HEK293 (cell line): ENCODE measurements around the gene DGKH.
A peak's percentile ranks its signal among the peaks of the same experiment; 100 is the strongest.

Experiments used
- GLI2 ChIP-seq: fragments of 450-650 bp; formaldehyde crosslinking; IDR thresholded peaks from 2 replicates; pipeline ENCODE4; 2017; ENCODE audit warnings: missing biosample characterization, missing genetic modification characterization, low read depth, borderline replicate concordance
- RBAK ChIP-seq: fragments of 450-650 bp; formaldehyde crosslinking; IDR thresholded peaks from 2 replicates; pipeline ENCODE4 v1.5.1; 2016; ENCODE audit warnings: missing biosample characterization, missing genetic modification characterization
- REPIN1 ChIP-seq: fragments of 450-650 bp; formaldehyde crosslinking; IDR thresholded peaks from 2 replicates; pipeline ENCODE4 v1.5.1; 2017; ENCODE audit warnings: missing biosample characterization, missing genetic modification characterization, low read depth
- SP7 ChIP-seq: fragments of 450-650 bp; formaldehyde crosslinking; IDR thresholded peaks from 2 replicates; pipeline ENCODE4 v1.5.1; 2016; ENCODE audit warnings: missing biosample characterization, missing genetic modification characterization
- YY1 ChIP-seq: fragments of 450-650 bp; formaldehyde crosslinking; IDR thresholded peaks from 2 replicates; pipeline ENCODE4 v1.5.1; 2018; ENCODE audit warnings: missing biosample characterization, missing genetic modification characterization
- ZBTB17 ChIP-seq: fragments of 450-650 bp; formaldehyde crosslinking; IDR thresholded peaks from 2 replicates; pipeline ENCODE4 v1.5.1; 2016; ENCODE audit warnings: missing biosample characterization, missing genetic modification characterization
- ZFHX2 ChIP-seq: fragments of 450-650 bp; formaldehyde crosslinking; conservative IDR thresholded peaks from 2 replicates; pipeline ENCODE4 v1.5.1; 2016; ENCODE audit warnings: missing biosample characterization, missing genetic modification characterization
- ZNF302 ChIP-seq: fragments of 450-650 bp; formaldehyde crosslinking; IDR thresholded peaks from 2 replicates; pipeline ENCODE4 v1.5.1; 2016; ENCODE audit warnings: missing biosample characterization, missing genetic modification characterization, low read depth
- ZNF391 ChIP-seq: fragments of 450-650 bp; formaldehyde crosslinking; IDR thresholded peaks from 2 replicates; pipeline ENCODE4 v1.5.1; 2016; ENCODE audit warnings: low read depth, missing biosample characterization, missing genetic modification characterization, borderline replicate concordance
- ZNF423 ChIP-seq: fragments of 450-650 bp; formaldehyde crosslinking; IDR thresholded peaks from 2 replicates; pipeline ENCODE4 v1.5.1; 2016; ENCODE audit warnings: missing biosample characterization, missing genetic modification characterization
- ZNF426 ChIP-seq: fragments of 450-650 bp; formaldehyde crosslinking; IDR thresholded peaks from 2 replicates; pipeline ENCODE4 v1.5.1; 2017; ENCODE audit warnings: missing biosample characterization, missing genetic modification characterization, mild to moderate bottlenecking, inconsistent platforms, moderate library complexity
- ZNF433 ChIP-seq: fragments of 450-650 bp; formaldehyde crosslinking; IDR thresholded peaks from 2 replicates; pipeline ENCODE4 v1.5.1; 2016; ENCODE audit warnings: missing biosample characterization, missing genetic modification characterization, low read depth
- ZNF548 ChIP-seq: fragments of 450-650 bp; formaldehyde crosslinking; IDR thresholded peaks from 2 replicates; pipeline ENCODE4 v1.5.1; 2016; ENCODE audit warnings: missing biosample characterization, missing genetic modification characterization
- ZNF571 ChIP-seq: fragments of 450-650 bp; formaldehyde crosslinking; IDR thresholded peaks from 2 replicates; pipeline ENCODE4 v1.5.0; 2017; ENCODE audit warnings: missing biosample characterization, missing genetic modification characterization
- ZNF596 ChIP-seq: fragments of 450-650 bp; IDR thresholded peaks from 2 replicates; pipeline ENCODE4 v1.5.0; 2018; ENCODE audit warnings: missing biosample characterization, mild to moderate bottlenecking, missing genetic modification characterization, moderate library complexity
- ZNF623 ChIP-seq: fragments of 450-650 bp; formaldehyde crosslinking; IDR thresholded peaks from 2 replicates; pipeline ENCODE4 v1.5.1; 2016; ENCODE audit warnings: missing biosample characterization, missing genetic modification characterization
- ZNF658 ChIP-seq: fragments of 450-650 bp; formaldehyde crosslinking; IDR thresholded peaks from 2 replicates; pipeline ENCODE4; 2016; ENCODE audit warnings: missing biosample characterization, missing genetic modification characterization
- ZNF660 ChIP-seq: fragments of 450-650 bp; IDR thresholded peaks from 2 replicates; pipeline ENCODE4 v1.5.1; 2018; ENCODE audit warnings: missing biosample characterization, mild to moderate bottlenecking, missing genetic modification characterization
- ZNF670 ChIP-seq: fragments of 450-650 bp; formaldehyde crosslinking; IDR thresholded peaks from 2 replicates; pipeline ENCODE4 v1.5.1; 2016; ENCODE audit warnings: missing biosample characterization, missing genetic modification characterization, low read depth
- ZNF701 ChIP-seq: fragments of 450-650 bp; formaldehyde crosslinking; IDR thresholded peaks from 2 replicates; pipeline ENCODE4 v1.5.1; 2016; ENCODE audit warnings: missing biosample characterization, missing genetic modification characterization
- ZNF768 ChIP-seq: fragments of 450-650 bp; formaldehyde crosslinking; IDR thresholded peaks from 2 replicates; pipeline ENCODE4 v1.5.1; 2018; ENCODE audit warnings: missing biosample characterization, mild to moderate bottlenecking, missing genetic modification characterization
- ZNF776 ChIP-seq: fragments of 450-650 bp; formaldehyde crosslinking; IDR thresholded peaks from 2 replicates; pipeline ENCODE4 v1.5.0; 2017; ENCODE audit warnings: missing biosample characterization, missing genetic modification characterization, borderline replicate concordance
- ZSCAN23 ChIP-seq: fragments of 450-650 bp; formaldehyde crosslinking; IDR thresholded peaks from 2 replicates; pipeline ENCODE4 v1.5.1; 2016; ENCODE audit warnings: missing biosample characterization, missing genetic modification characterization
- TF ChIP-seq, protein P1 (sequence below): fragments of 450-650 bp; formaldehyde crosslinking; IDR thresholded peaks from 2 replicates; pipeline ENCODE4 v1.5.0; 2017; ENCODE audit warnings: missing biosample characterization, missing genetic modification characterization, borderline replicate concordance
- TF ChIP-seq, protein P2 (sequence below): fragments of 450-650 bp; formaldehyde crosslinking; IDR thresholded peaks from 2 replicates; pipeline ENCODE4 v1.5.1; 2017; ENCODE audit warnings: missing biosample characterization, missing genetic modification characterization
- TF ChIP-seq, protein P3 (sequence below): fragments of 450-650 bp; formaldehyde crosslinking; IDR thresholded peaks from 2 replicates; pipeline ENCODE4 v1.5.1; 2016; ENCODE audit warnings: missing biosample characterization, missing genetic modification characterization, borderline replicate concordance
- TF ChIP-seq, protein P4 (sequence below): fragments of 450-650 bp; formaldehyde crosslinking; IDR thresholded peaks from 2 replicates; pipeline ENCODE4 v1.5.1; 2016; ENCODE audit warnings: missing biosample characterization, missing genetic modification characterization
- TF ChIP-seq, protein P5 (sequence below): fragments of 450-650 bp; formaldehyde crosslinking; optimal IDR thresholded peaks from 2 replicates; pipeline ENCODE3; 2016; ENCODE audit warnings: missing biosample characterization, mild to moderate bottlenecking, missing genetic modification characterization
- TF ChIP-seq, protein P6 (sequence below): fragments of 450-650 bp; formaldehyde crosslinking; IDR thresholded peaks from 2 replicates; pipeline ENCODE4 v1.5.1; 2017; ENCODE audit warnings: missing biosample characterization, missing genetic modification characterization

DGKH gene

DNA sequence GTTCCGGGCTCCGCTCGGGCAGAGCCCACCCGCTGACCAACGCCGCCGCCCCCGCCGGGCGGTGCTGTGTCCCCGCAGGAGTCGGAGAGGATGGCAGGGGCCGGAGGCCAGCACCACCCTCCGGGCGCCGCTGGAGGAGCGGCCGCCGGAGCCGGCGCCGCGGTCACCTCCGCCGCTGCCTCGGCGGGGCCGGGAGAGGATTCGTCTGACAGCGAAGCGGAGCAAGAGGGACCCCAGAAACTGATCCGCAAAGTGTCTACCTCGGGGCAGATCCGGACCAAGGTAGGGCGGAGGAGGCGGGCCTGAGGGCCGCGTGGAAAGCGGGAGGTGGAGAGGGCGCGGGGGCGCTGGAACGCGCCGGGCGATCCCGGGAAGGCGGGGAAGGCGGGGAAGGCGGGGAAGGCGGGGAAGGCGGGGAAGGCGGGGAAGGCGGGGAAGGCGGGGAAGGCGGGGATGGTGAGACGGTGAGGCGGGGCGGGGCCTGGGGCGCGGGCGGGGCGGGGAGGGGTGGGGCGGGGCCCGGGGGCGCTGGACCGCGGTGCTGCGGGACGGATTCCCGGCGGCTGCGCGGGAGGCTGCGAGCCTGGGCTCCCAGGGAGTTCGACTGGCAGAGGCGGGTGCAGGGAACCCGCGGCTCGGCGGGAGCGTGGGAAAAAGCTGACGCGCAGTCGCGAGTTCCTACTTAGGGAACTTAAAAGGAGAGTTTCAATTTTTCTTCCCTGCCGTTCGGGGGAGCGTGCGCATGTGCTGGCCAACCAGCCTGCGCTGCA is 421 bp downstream of the DGKH start (continued):
- no peak for TF ChIP-seq GLI2 (tag by site-specific recombination)
- TF ChIP-seq ZNF302 (tag by site-specific recombination) = no peak
- TF ChIP-seq ZNF701 (tag by site-specific recombination) = no peak
- TF ChIP-seq ZNF433 (tag by site-specific recombination) = no peak
- TF ChIP-seq, protein P1, sequence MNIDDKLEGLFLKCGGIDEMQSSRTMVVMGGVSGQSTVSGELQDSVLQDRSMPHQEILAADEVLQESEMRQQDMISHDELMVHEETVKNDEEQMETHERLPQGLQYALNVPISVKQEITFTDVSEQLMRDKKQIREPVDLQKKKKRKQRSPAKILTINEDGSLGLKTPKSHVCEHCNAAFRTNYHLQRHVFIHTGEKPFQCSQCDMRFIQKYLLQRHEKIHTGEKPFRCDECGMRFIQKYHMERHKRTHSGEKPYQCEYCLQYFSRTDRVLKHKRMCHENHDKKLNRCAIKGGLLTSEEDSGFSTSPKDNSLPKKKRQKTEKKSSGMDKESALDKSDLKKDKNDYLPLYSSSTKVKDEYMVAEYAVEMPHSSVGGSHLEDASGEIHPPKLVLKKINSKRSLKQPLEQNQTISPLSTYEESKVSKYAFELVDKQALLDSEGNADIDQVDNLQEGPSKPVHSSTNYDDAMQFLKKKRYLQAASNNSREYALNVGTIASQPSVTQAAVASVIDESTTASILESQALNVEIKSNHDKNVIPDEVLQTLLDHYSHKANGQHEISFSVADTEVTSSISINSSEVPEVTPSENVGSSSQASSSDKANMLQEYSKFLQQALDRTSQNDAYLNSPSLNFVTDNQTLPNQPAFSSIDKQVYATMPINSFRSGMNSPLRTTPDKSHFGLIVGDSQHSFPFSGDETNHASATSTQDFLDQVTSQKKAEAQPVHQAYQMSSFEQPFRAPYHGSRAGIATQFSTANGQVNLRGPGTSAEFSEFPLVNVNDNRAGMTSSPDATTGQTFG (tag by site-specific recombination) = no peak
- no peak for TF ChIP-seq ZNF426 (tag by site-specific recombination)
- TF ChIP-seq, protein P2, sequence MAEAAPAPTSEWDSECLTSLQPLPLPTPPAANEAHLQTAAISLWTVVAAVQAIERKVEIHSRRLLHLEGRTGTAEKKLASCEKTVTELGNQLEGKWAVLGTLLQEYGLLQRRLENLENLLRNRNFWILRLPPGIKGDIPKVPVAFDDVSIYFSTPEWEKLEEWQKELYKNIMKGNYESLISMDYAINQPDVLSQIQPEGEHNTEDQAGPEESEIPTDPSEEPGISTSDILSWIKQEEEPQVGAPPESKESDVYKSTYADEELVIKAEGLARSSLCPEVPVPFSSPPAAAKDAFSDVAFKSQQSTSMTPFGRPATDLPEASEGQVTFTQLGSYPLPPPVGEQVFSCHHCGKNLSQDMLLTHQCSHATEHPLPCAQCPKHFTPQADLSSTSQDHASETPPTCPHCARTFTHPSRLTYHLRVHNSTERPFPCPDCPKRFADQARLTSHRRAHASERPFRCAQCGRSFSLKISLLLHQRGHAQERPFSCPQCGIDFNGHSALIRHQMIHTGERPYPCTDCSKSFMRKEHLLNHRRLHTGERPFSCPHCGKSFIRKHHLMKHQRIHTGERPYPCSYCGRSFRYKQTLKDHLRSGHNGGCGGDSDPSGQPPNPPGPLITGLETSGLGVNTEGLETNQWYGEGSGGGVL (tag by site-specific recombination) = no peak
- no peak for TF ChIP-seq RBAK
- TF ChIP-seq ZFHX2 (tag by site-specific recombination) = peak; percentile 72
- TF ChIP-seq, protein P3, sequence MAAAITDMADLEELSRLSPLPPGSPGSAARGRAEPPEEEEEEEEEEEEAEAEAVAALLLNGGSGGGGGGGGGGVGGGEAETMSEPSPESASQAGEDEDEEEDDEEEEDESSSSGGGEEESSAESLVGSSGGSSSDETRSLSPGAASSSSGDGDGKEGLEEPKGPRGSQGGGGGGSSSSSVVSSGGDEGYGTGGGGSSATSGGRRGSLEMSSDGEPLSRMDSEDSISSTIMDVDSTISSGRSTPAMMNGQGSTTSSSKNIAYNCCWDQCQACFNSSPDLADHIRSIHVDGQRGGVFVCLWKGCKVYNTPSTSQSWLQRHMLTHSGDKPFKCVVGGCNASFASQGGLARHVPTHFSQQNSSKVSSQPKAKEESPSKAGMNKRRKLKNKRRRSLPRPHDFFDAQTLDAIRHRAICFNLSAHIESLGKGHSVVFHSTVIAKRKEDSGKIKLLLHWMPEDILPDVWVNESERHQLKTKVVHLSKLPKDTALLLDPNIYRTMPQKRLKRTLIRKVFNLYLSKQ (tag by site-specific recombination) = no peak
- TF ChIP-seq ZNF776 (tag by site-specific recombination) = no peak
- peak; percentile 41; the same call in 1 of the 2 replicates for TF ChIP-seq ZNF596
- TF ChIP-seq ZNF670 = no peak
- TF ChIP-seq ZNF391 = no peak
- TF ChIP-seq ZNF423 (tag by site-specific recombination) = no peak
- no peak for TF ChIP-seq ZSCAN23 (tag by site-specific recombination)
- no peak for TF ChIP-seq SP7
- TF ChIP-seq, protein P4, sequence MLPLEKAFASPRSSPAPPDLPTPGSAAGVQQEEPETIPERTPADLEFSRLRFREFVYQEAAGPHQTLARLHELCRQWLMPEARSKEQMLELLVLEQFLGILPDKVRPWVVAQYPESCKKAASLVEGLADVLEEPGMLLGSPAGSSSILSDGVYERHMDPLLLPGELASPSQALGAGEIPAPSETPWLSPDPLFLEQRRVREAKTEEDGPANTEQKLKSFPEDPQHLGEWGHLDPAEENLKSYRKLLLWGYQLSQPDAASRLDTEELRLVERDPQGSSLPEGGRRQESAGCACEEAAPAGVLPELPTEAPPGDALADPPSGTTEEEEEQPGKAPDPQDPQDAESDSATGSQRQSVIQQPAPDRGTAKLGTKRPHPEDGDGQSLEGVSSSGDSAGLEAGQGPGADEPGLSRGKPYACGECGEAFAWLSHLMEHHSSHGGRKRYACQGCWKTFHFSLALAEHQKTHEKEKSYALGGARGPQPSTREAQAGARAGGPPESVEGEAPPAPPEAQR (tag by site-specific recombination) = no peak
- TF ChIP-seq, protein P5, sequence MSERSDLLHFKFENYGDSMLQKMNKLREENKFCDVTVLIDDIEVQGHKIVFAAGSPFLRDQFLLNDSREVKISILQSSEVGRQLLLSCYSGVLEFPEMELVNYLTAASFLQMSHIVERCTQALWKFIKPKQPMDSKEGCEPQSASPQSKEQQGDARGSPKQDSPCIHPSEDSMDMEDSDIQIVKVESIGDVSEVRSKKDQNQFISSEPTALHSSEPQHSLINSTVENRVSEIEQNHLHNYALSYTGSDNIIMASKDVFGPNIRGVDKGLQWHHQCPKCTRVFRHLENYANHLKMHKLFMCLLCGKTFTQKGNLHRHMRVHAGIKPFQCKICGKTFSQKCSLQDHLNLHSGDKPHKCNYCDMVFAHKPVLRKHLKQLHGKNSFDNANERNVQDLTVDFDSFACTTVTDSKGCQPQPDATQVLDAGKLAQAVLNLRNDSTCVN (tag by site-specific recombination) = peak; percentile 86
- no peak for TF ChIP-seq ZNF548 (tag by site-specific recombination)
- peak; percentile 45 for TF ChIP-seq ZNF660 (tag by site-specific recombination)
- no peak for TF ChIP-seq REPIN1
- no peak for TF ChIP-seq ZNF571 (tag by site-specific recombination)
- no peak for TF ChIP-seq ZNF623 (tag by site-specific recombination)
- TF ChIP-seq ZNF768 (tag by site-specific recombination) = no peak
- TF ChIP-seq YY1 = peak; percentile 11; the same call in 1 of the 2 replicates
- TF ChIP-seq ZBTB17 (tag by site-specific recombination) = peak; percentile 59; the same call in 1 of the 2 replicates
- TF ChIP-seq, protein P6, sequence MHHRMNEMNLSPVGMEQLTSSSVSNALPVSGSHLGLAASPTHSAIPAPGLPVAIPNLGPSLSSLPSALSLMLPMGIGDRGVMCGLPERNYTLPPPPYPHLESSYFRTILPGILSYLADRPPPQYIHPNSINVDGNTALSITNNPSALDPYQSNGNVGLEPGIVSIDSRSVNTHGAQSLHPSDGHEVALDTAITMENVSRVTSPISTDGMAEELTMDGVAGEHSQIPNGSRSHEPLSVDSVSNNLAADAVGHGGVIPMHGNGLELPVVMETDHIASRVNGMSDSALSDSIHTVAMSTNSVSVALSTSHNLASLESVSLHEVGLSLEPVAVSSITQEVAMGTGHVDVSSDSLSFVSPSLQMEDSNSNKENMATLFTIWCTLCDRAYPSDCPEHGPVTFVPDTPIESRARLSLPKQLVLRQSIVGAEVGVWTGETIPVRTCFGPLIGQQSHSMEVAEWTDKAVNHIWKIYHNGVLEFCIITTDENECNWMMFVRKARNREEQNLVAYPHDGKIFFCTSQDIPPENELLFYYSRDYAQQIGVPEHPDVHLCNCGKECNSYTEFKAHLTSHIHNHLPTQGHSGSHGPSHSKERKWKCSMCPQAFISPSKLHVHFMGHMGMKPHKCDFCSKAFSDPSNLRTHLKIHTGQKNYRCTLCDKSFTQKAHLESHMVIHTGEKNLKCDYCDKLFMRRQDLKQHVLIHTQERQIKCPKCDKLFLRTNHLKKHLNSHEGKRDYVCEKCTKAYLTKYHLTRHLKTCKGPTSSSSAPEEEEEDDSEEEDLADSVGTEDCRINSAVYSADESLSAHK (tag by site-specific recombination) = peak; percentile 92
- TF ChIP-seq ZNF658 = no peak
